ENCODE measurements around the gene AMOT. TPM values are rescaled to one million over a fixed set of nuclear protein-coding genes. Genes with fewer than 3 reads are reported as not detected.
A peak's percentile ranks its signal among the peaks of the same experiment; 100 is the strongest.

Gene AMOT
- total RNA-seq, 1 donor from 2014 or later, result 31.7 TPM

- DNase-seq (ENCODE audit: low read depth), result peak; percentile 23
Measured at GRCh38 chrX:112800971-112801775, 39.5 kb downstream of the AMOT start.

GRCh38 chrX:112799425-112799824 lies 41.2 kb downstream of the AMOT start:
- DNase-seq (ENCODE audit: low read depth), result no peak

GRCh38 chrX:112798736-112799135 lies 41.9 kb downstream of the AMOT start:
- DNase-seq (ENCODE audit: low read depth), result no peak

GRCh38 chrX:112789931-112790330 lies 50.7 kb downstream of the AMOT start:
- no peak for DNase-seq (ENCODE audit: low read depth)

GRCh38 chrX:112786076-112786475 lies 54.6 kb downstream of the AMOT start:
- DNase-seq (ENCODE audit: low read depth), result no peak

- DNase-seq (ENCODE audit: low read depth), result no peak
Measured at GRCh38 chrX:112785344-112785743, 55.3 kb downstream of the AMOT start.

- DNase-seq (ENCODE audit: low read depth), result no peak
Measured at GRCh38 chrX:112784692-112785091, 55.9 kb downstream of the AMOT start.

GRCh38 chrX:112779139-112779538 lies 61.5 kb downstream of the AMOT start:
- no peak for DNase-seq (ENCODE audit: low read depth)

GRCh38 chrX:112774651-112775293 lies 65.9 kb downstream of the AMOT start:
- DNase-seq (ENCODE audit: low read depth), result no peak

GRCh38 chrX:112774142-112774541 lies 66.5 kb downstream of the AMOT start:
- DNase-seq (ENCODE audit: low read depth), result no peak

GRCh38 chrX:112769034-112769433 lies 71.6 kb downstream of the AMOT start:
- no peak for DNase-seq (ENCODE audit: low read depth)

- no peak for DNase-seq (ENCODE audit: low read depth)
Measured at GRCh38 chrX:112768563-112768962, 72.1 kb downstream of the AMOT start.

- DNase-seq (ENCODE audit: low read depth), result no peak
Measured at GRCh38 chrX:112766774-112767173, 73.9 kb downstream of the AMOT start.

- no peak for DNase-seq (ENCODE audit: low read depth)
Measured at GRCh38 chrX:112761242-112762207, 79.1 kb downstream of the AMOT start.

- peak; percentile 41 for DNase-seq (ENCODE audit: low read depth)
Measured at GRCh38 chrX:112760697-112761096, 79.9 kb downstream of the AMOT start.

GRCh38 chrX:112759966-112760365 lies 80.7 kb downstream of the AMOT start:
- peak; percentile 66 for DNase-seq (ENCODE audit: low read depth)

GRCh38 chrX:112759512-112759911 lies 81.1 kb downstream of the AMOT start:
- peak; percentile 81 for DNase-seq (ENCODE audit: low read depth)

GRCh38 chrX:112757946-112758345 lies 82.7 kb downstream of the AMOT start:
- peak; percentile 57 for DNase-seq (ENCODE audit: low read depth)

GRCh38 chrX:112753116-112753515 lies 87.5 kb downstream of the AMOT start:
- DNase-seq (ENCODE audit: low read depth), result no peak

- DNase-seq (ENCODE audit: low read depth), result no peak
Measured at GRCh38 chrX:112751076-112751475, 89.6 kb downstream of the AMOT start.

- no peak for DNase-seq (ENCODE audit: low read depth)
Measured at GRCh38 chrX:112746812-112747595, 93.6 kb downstream of the AMOT start.

Data from renal cortical epithelial cell (primary cell).